Fibroblast of skin of left quadriceps (primary cell): Measurements from ENCODE around the gene RNF167.

ENCODE experiments used
- DNase-seq, 2 experiments: peaks; one replicate each; pipeline ENCODE4 v3.0.0-alpha.2; 2013; ENCODE audit warnings: low read depth in 2 of 2

Gene RNF167

DNA sequence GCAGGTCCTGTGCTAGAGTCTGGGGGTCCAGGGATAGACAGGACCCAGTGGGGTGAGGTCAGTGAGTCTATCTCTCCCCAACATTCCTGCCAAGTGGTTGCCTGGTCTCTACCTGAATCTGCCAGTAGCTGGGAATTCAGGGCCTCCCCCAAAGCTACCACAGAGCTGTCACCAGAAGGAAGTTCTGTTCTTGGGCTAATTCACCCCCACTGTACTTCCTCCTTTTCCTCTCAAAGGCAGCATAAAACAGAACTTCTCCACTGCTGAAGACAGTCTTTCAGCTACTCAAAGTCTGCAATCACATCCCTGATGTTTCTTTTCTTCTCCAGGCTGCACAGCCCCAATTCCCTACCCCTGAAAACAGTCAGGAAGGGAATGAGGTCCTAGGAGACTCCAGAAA, 38.7 kb downstream of the RNF167 start:
- no peak for DNase-seq

- no peak for DNase-seq
Measured at GRCh38 chr17:4980644-4981216, 40.7 kb downstream of the RNF167 start.

DNA sequence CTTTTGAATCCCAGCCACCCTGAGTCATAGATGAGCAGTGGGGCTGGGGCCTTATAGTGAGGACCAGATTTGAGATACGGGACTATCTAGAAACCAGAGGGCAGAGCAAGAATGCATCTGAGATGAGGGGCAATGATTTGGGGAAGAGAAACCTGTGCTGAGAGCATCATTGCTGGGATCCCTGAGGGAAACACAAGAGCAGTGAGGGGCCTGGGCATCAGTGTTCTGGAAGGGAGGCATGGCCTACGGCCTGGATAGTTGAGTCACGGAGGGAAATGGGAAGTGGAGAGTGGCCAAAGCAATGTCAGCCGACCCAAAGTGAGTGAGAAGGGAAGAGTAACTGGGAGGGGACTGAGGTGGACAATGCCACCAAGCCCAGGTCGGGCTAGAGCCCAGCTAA, 42.2 kb downstream of the RNF167 start:
- DNase-seq, result no peak

GRCh38 chr17:4986403-4986802, 46.3 kb downstream of the RNF167 start:
- DNase-seq, result no peak

- DNase-seq, result peak in 1 of 2 experiments; percentile 40
Measured at GRCh38 chr17:4986951-4987766, 47.1 kb downstream of the RNF167 start, which contains the start of gene CAMTA2. Gene CAMTA2 (minus strand): TSS chr17:4987675. CDS start chr17:4986222, 1,453 bp downstream.

DNA sequence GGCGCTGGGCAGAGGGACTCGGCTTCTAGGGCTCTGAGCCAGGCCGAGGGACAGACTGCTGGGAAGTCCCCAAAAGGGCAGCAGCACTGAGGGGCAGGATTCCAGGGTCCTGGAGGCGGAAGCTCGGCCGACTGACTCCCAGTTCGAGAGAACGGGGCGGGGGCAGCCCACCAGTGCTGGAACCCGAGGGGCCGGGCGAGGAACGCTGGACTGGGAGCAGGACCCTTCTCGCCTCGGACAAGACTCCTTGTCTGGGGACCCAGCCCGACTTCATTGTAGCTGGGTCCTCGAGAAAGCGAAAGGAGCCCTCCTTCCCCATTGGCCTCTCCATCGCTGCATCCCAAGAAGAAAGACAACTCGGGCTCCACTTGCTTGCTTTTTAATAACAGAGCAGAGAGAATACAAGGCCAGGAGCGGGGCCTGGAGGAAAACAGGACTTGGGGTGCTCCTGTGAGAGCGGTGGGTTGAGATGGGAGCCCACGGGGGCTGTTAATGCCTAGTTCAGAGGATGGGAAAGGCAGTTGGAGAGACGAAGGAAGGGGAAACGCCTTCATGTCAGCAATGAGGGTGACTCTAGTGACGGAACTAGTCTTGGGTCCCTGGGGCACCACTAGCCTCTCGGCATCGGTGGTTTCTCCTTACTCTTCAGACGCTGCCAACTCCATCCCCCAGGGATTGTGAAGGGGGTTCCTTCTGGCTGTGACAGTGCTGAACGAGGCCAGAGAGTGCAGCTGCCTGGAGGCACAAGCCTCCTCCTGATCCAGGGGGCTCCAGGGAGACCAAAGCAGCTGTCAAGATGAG, 47.9 kb downstream of the RNF167 start:
- DNase-seq, result no peak

DNA sequence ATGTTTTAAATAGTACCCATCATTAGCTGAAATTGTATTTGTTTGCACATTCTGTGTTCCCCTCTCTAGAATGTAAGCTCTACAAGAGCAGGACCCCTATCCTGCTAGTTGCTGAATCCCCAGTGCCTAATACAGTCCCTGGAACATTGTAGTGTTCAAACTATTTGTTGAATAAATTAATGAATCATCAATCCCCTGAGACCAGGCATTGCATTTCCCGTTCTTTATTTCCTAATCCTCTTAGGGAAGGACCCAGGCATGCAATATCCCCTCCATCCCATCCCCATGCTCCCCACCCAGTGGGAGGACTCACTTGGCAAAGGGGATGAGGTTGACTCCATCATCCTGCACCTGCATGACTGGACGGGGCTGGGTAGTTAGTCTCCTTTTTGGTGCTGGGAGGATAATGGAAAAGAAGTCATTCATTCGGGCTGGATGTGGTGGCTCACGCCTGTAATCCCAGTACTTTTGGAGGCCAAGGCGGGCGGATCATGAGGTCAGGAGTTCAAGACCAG, 54.1 kb downstream of the RNF167 start:
- no peak for DNase-seq
